Activated naive CD4-positive, alpha-beta T cell treated with anti-CD3 and anti-CD28 coated beads, Interleukin-2, amount 50 U/mL, for 16 hours (primary cell): ENCODE results near the gene ARFGAP3.
A peak's percentile ranks its signal among the peaks of the same experiment; 100 is the strongest.

Experiments used
- DNase-seq: peaks from one replicate; pipeline ENCODE4 v3.0.0-alpha.2; 2020

Gene ARFGAP3

DNA sequence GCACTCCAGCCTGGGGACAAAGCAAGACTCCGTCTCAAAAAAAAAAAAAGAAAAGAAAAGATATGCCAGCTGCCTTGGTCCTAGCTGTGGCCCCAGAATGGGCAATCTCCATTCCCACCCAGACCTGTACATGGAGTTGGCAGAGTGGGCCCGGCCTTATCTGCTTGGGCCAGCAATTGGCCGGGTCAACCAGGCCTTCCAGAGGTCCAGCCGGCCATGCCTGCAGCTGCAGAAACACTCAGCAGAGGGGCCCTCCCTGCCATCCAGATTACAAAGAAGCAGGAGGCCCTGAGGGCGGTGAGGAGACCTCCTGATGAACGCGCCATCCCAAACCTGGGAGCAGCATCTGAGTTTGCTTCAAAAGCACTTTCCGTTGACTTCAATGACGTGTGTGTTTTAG, 26.9 kb upstream of the ARFGAP3 start:
- DNase-seq: no peak

DNA sequence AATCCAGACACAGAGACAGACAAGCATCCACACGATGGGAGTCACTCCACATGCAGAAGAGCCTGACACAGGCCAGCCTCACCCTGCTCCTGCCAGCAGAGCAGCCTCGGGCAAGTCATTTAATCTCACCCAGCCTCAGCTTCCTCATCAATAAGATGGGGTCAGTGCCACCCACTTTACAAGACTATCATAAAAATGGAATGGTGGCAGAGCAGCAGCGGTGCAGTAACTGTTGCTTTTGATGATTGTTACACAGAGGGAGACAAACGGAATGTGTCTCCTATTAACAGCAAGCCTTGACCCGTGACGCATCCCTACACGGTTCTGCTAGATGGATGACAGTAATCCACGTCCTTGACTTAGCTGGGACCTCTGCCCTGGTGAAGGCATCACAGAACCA, 26.0 kb upstream of the ARFGAP3 start:
- no peak for DNase-seq

DNA sequence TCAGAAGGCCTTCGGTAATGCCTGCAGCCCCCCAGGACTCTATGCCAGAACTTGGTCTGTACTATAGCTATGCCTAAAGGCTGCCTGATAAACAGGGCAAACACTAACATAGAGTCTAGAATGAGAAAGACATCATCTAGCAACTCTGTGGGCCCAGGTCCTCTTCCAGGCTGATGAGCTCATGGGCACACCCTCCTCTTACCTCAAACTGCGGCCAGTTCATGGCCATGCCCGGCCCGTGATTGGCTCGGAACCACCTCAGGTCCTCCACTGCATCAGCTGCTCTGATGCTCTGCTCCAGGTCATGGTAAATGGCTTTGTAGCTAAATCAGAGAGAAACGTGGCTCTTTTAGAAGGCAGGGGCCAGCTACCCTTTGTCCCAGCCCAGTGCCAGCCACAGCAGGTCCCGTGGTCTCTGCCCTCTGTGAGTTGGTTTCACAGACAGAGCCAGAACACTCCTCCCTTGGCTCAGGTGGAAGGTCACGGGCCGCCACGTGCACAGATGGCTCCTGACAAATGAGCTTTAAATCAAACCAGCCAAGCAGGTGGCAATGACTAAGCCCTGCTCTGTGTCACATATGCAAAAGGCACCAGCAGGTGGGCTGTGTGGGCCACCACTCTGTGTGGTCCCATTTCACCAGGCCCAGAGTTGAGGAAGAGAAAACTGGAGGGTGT, 25.0 kb upstream of the ARFGAP3 start:
- no peak for DNase-seq

GRCh38 chr22:42881298-42881697, 24.2 kb upstream of the ARFGAP3 start:
- DNase-seq: no peak

GRCh38 chr22:42880815-42881214, 23.7 kb upstream of the ARFGAP3 start:
- no peak for DNase-seq

DNA sequence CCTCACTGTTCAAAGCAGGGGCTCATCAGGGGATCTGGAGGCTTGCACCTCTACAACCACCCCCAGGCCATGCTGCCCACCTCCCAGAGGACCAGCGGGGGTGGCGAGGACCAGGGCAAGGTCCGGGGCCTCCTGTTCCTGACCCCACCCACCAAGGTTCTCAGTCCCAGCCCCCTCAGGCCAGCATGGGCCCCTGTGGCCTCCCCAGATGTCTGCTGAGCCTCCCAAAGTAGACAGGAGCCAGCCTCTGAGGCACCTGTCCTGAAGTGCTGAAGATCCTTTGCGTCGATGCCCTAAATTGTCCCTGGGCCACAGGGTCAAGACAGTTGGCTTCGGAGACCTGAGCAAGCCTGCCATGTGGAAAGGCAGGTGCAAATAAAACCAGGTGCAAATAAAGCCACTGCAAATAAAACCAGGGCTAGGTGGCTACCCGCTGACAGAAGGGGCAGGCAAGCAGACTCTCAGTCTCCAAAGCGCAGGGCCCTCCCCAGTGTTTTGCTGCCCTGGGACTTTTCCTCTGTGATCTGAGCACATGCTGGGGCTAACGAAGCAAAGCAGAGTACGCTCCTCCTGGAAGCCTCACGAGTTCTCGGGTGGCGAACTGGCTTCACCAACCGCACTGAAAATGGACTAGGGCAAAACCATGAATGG, 22.4 kb upstream of the ARFGAP3 start:
- DNase-seq: no peak

- no peak for DNase-seq
Measured at GRCh38 chr22:42878561-42879305, 21.7 kb upstream of the ARFGAP3 start.

DNA sequence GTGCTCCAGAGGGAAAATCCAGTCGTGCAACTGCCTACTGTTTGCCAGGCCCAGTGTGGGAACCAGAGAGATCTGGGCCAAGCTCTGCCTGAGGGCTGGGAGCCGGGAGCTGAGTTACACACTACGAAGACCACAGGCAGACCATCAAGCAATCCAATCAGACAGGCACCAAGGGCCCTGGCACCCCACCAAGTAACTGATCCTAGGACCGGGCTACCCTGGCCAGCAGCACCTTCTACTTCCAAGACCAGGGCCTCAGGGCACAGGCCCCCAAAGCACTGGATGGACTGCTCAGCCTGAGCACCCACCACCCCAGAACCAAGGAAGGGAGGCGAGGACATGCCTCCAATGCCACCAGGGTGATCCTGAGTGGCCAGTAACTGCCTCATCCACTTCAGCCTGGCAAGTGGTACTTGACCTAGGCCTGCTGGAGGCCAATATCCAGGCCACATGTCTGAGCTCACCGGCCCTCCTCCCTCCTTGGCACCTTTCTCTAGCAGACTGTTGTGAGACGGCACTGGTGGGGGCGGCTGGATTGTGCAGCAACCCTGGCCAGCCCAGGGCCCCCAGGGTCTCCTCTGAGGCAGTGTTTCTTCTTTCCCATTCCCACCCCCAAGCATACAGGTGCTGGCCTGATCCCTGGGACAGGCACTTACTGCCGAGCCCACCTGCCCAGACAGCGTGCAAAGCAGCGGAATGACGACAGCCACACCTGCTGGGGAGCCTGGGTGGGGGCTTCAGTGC, 20.7 kb upstream of the ARFGAP3 start:
- DNase-seq: no peak

- DNase-seq: no peak
Measured at GRCh38 chr22:42877158-42877557, 20.1 kb upstream of the ARFGAP3 start.

DNA sequence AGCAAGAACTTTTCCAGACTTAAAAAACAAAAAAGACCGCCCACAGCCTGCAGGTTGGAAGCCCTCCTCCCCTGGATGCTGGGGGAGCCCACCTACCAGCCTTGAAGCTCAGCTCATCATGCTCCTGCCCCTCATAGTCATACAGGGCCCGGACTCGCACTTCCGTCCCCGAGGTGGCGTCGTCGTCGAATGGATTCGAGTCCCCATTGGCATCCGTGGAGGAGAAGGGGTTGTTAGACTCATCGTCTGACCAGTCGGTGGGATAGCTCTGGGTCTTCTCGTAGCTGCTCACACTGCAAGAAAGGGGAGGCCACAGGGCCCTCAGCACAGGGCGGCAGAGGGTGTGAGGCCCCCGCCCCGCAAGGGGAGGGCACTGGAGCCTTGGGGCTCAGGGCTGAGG, 19.0 kb upstream of the ARFGAP3 start:
- no peak for DNase-seq

GRCh38 chr22:42874010-42874409, 16.9 kb upstream of the ARFGAP3 start:
- DNase-seq: no peak

- no peak for DNase-seq
Measured at GRCh38 chr22:42873356-42873755, 16.3 kb upstream of the ARFGAP3 start.

DNA sequence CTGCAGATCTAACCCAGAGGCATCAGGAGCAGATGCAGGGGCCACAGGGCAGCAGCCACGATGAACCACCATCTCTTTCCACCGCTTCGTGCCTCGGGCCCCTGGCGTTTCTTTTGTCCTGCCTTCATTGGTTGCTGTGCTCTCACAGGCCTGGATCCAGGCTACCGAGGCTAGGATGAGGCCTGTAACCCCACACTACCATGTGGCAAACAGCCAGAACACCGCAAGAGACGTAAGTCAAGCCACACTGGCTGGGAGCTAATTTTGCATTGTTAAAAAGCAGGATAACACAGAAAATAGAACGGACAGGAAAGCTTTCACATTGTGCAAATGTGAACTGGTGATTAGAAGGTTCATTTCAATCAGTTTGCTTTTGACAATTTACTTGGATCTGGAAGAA, 15.7 kb upstream of the ARFGAP3 start:
- DNase-seq: no peak

- DNase-seq: no peak
Measured at GRCh38 chr22:42871146-42872050, 14.3 kb upstream of the ARFGAP3 start.

- DNase-seq: no peak
Measured at GRCh38 chr22:42869888-42870480, 12.9 kb upstream of the ARFGAP3 start.

- no peak for DNase-seq
Measured at GRCh38 chr22:42869463-42869862, 12.4 kb upstream of the ARFGAP3 start.

DNA sequence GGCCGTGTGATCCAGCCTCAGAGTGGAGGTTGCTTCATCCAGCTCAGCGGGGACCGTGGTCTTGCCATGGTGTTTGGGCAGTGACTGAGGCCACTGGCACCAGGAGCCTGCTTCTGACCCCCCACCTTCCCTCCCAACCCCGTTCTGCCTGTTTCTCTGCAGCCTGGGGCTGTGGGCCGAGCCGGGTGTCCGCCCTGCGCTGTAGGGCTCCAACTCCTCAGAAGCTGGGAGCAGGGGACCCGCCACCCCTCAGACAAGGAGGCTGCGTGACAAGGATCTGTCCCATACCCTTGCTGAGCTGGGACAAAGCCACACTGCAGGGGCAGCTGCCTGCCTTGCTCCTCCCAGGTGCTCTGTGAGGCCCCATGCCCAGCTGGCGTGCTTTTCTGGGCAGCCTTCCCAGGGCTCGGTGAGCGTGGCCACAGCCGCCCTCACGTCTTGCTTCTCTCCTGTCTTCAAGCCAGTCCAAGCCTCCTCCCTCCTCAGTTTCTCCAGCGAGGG, 11.7 kb upstream of the ARFGAP3 start:
- DNase-seq: no peak

DNA sequence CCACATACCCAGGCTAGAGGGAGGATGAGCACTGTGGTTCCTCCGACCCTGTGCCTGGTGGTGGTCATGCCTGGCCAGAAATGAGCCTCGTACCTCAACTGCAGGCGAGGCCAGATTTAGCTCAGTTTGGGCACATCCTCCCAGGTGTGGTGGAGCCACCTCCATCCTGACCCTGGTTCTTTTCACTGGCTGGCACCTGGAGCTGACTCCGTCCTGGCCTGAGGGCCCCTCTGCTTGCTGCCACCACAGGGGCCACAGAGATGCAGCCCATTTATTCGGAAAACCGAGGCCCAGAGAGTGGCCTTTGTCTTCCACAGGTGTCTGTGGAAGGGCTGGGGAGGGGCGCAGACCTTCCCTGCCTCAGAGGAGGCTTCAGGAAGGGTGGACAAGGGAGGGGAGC, 9.0 kb upstream of the ARFGAP3 start:
- DNase-seq: no peak

DNA sequence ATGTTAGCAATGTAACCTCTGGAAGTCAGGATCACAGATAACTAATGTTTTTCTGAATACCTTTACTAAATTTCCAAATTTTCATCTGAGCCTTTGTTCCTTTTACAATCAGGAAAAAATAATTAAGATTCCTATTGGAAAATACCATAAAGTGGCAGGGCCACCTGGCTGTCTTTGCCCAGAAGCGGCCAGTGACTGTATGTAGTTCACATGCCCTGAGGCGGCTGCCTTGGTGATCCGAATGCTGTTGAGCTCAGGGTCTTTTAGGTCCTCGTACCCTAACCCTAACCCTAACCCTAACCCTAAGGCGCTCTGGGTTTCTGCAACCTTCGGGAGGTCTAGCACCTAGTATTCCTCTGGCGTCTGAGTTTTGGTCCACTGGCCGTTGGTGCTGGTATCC, 8.5 kb upstream of the ARFGAP3 start:
- no peak for DNase-seq

DNA sequence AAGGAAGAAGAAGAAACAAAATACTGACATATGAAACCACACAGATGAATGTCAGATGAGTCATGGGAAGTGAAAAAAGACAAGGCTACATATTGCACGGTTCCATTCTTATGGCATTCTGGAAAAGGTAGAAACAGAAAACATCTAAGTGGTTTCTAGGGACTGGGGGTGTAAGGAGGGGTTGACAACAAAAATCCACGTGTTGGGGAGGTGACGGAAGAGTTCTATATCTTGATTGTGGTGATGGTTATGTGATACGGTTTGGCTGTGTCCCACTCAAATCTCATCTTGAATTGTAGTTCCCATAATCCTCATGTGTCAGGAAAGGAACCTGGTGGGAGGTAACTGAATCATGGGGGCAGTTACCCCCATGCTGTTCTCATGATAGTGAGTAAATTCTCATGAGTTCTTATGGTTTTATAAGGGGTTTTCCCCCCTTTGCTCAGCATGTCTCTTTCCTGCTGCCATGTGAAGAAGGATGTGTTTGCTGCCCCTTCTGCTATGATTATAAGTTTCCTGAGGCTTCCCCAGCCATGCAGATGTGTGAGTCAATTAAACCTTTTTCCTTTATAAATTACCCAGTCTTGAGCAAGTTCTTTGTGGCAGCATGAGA, 6.4 kb upstream of the ARFGAP3 start:
- peak; percentile 64 for DNase-seq

DNA sequence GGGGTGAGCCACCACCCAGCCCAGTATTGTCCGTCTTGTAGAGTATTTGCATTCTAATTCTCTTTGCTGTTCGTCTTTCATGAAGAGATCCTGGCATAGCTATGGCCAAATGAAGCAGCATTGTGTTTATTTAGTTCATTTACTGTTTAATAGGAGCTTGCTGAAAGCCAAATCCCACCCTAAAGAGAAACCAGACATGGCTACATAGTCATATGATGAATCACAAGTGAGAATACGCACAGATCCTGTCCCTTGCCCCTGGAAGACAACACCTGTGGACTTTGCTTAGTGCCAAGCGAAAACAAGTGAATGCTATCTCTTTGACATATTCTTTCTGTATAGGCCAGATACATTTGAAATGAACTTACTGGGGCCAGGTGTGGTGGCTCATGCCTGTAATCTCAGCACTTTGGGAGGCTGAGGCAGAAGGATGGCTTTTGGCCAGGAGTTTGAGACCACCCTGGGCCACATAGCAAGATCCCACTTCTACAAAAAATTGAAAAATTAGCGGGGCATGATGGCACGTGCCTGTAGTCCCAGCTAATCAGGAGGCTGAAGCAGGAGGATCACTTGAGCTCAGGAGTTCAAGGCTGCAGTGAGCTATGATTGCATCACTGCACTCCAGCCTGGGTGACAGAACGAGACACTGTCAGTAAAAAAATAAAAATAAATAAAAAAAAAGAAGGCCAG, 5.1 kb upstream of the ARFGAP3 start:
- no peak for DNase-seq
